ENCODE measurements around the gene ANXA11.

ANXA11 gene

DNA sequence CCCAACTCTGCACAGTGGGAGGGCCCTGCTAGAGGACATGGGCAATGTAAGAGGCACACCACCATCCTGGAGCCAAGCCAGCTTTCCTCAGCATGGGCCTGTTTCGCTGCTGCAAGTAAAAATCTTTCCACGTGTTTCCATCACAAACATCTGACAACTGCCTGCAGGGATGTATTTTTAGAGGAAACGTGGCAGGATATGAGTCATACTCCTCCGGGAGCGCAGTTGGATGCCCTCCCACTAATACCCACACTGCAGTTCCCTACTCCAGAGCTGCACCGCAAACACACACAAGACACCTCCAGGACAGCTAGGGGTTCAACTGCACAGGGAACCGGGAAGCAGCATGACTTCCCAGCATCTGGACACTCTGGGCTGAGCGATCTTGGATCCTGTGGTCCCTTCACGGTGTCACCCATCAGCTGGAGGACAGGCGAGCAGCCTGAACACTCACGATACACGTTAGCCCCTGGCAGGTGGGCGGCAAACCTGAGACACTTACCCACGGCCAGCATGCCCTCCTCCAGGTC, 46.7 kb downstream of the ANXA11 start:
- peaks cover 7% of the 10 kb centered on the region for H3K4me1 ChIP-seq (ENCODE audit: control insufficient read depth, low read depth, low read length)
- H3K27ac ChIP-seq (ENCODE audit: low read length) = no peak overlapping the region
- H3K27me3 ChIP-seq (ENCODE audit: control insufficient read depth, insufficient read depth, low read length) = no peaks in the 10 kb centered on the region
- no peak overlapping the region for H3K9ac ChIP-seq (ENCODE audit: low read length)
- no peak overlapping the region for H3K4me3 ChIP-seq (ENCODE audit: low read length)
- no peaks in the 10 kb centered on the region for H3K9me3 ChIP-seq (ENCODE audit: control insufficient read depth, low read depth, low read length)
- H3K36me3 ChIP-seq (ENCODE audit: control insufficient read depth, low read depth, low read length) = no peaks in the 10 kb centered on the region

DNA sequence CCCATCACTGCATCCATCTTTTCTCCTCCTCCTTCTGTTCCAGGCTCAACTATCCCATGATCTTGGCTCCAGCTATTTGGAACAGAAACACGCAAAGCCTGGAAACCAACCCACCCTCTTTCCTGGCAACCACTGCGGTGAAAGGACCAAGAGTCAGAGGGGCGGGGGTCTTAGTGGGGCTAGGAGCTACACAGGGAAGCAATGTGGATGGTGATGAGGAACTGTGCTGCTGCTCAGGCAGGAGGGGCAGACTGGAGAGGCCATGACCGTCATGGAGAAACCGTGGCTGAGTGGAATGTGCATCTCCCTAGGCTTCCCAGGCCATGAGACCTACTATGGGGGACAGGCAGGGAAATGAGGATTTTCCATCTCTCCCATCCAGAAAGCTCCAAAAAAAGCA, 47.2 kb downstream of the ANXA11 start:
- no peaks in the 10 kb centered on the region for H3K27me3 ChIP-seq (ENCODE audit: control insufficient read depth, insufficient read depth, low read length)
- no peak overlapping the region for H3K4me3 ChIP-seq (ENCODE audit: low read length)
- H3K4me1 ChIP-seq (ENCODE audit: control insufficient read depth, low read depth, low read length) = peaks cover 7% of the 10 kb centered on the region
- no peak overlapping the region for H3K27ac ChIP-seq (ENCODE audit: low read length)
- H3K9me3 ChIP-seq (ENCODE audit: control insufficient read depth, low read depth, low read length) = no peaks in the 10 kb centered on the region
- no peaks in the 10 kb centered on the region for H3K36me3 ChIP-seq (ENCODE audit: control insufficient read depth, low read depth, low read length)
- H3K9ac ChIP-seq (ENCODE audit: low read length) = no peak overlapping the region

DNA sequence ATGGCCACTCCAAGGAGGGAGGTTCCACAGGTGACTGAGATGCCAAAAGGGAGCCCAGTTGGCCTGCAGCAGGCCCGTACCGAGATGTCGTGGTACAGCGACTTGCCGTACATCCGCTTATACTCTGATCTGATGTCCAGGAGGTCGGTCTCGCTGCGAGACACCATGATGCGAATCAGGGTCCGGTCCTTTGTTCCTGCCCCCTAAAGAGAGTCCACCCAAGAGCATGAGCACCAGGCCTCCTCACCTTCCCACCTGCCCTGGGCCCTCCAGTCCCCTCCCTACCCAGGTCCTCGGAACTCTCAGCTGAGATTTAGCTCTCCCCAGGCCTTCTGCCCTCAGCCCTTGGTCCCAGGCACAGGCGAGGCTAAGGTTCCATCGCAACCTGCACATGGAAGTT, 47.8 kb downstream of the ANXA11 start:
- Histone ChIP-seq H3K27me3 (ENCODE audit: control insufficient read depth, insufficient read depth, low read length) (no peaks in the 10 kb centered on the region), H3K36me3 (ENCODE audit: control insufficient read depth, low read depth, low read length) (no peaks in the 10 kb centered on the region), H3K27ac (ENCODE audit: low read length) (no peak overlapping the region), H3K4me1 (ENCODE audit: control insufficient read depth, low read depth, low read length) (peaks cover 7% of the 10 kb centered on the region), H3K9me3 (ENCODE audit: control insufficient read depth, low read depth, low read length) (no peaks in the 10 kb centered on the region), H3K4me3 (ENCODE audit: low read length) (no peak overlapping the region), H3K9ac (ENCODE audit: low read length) (no peak overlapping the region)

DNA sequence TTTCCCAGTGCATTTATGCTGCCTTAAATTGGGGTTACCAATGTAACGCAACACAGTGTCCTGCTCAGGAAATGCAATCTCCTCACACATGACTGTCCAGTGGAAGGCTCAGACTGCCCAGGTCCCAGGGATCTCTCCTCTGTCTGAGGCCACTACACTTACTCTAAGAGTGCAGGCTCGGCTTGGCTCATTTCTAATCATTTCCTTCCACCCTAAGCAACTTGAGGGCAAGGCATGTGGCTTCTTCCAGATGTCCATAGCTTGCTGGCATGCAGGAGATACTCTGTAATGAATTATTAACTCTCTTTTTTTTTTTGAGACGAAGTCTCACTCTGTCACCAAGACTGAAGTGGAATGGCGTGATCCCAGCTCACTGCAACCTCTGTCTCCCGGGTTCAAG, 49.1 kb downstream of the ANXA11 start:
- no peaks in the 10 kb centered on the region for H3K36me3 ChIP-seq (ENCODE audit: control insufficient read depth, low read depth, low read length)
- no peak overlapping the region for H3K9ac ChIP-seq (ENCODE audit: low read length)
- H3K27me3 ChIP-seq (ENCODE audit: control insufficient read depth, insufficient read depth, low read length) = no peaks in the 10 kb centered on the region
- peaks cover 3% of the 10 kb centered on the region for H3K4me1 ChIP-seq (ENCODE audit: control insufficient read depth, low read depth, low read length)
- no peak overlapping the region for H3K4me3 ChIP-seq (ENCODE audit: low read length)
- H3K9me3 ChIP-seq (ENCODE audit: control insufficient read depth, low read depth, low read length) = no peaks in the 10 kb centered on the region
- no peak overlapping the region for H3K27ac ChIP-seq (ENCODE audit: low read length)

DNA sequence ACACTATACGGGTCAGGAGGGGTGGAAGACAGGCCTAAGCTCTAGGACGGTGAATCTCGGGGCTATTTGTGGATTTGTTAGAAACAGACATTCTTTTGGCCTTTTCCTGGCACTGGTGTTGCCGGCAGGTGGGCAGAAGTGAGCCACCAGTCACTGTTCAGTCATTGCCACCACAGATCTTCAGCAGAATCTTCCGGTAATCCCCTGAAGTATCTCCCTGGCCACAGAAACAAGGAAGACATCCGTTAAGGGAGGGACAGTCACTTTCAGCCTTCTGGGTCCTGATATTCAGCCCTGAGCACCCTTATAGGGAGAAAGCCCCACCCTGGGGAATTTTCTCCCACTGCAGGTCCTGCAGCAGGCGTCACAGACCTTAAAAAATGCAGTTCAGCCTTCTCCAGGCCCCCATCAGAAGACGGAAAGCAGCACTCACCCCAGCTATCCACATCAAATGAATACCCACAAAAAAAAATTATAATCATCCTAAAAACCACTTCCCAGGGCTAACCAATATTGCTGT, 49.6 kb downstream of the ANXA11 start:
- Histone ChIP-seq H3K9ac (ENCODE audit: low read length) (no peak overlapping the region), H3K27me3 (ENCODE audit: control insufficient read depth, insufficient read depth, low read length) (no peaks in the 10 kb centered on the region), H3K36me3 (ENCODE audit: control insufficient read depth, low read depth, low read length) (no peaks in the 10 kb centered on the region), H3K27ac (ENCODE audit: low read length) (no peak overlapping the region), H3K9me3 (ENCODE audit: control insufficient read depth, low read depth, low read length) (no peaks in the 10 kb centered on the region), H3K4me3 (ENCODE audit: low read length) (no peak overlapping the region), H3K4me1 (ENCODE audit: control insufficient read depth, low read depth, low read length) (no peaks in the 10 kb centered on the region)

DNA sequence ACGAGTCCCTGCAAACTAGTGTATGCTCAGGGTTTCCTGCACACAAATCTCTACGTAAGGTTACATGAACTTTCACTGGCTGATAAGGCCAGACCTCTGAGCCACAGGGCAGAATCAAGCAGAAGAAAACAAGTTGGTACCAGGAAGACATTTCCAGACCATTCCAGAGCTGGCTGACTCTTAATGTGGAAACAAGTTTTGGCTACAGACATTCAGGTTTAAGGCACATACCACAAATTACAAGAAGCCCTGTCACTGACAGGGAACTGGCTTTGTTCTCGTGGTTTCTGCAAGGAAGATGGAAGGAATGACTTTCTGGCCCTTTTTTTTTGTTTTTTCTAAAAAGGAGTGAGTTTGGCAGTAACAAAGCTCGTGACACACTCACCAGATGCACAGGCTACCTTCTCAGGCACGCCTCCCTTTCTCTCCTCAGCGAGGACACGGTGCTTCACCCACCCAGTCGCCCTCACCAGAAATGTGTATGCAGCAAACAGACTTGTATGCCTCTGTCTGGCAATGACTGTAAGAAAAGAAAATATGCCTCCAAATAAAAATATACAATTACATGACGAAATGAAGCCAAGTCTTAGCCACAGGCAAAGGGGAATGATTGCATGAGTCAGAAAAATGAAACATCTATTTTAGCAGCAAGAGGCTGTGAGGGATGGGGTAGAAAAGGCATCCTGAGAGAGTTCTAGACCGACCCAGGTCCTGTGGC, 50.2 kb downstream of the ANXA11 start:
- H3K4me1 ChIP-seq (ENCODE audit: control insufficient read depth, low read depth, low read length) = no peaks in the 10 kb centered on the region
- no peak overlapping the region for H3K27ac ChIP-seq (ENCODE audit: low read length)
- no peaks in the 10 kb centered on the region for H3K36me3 ChIP-seq (ENCODE audit: control insufficient read depth, low read depth, low read length)
- no peaks in the 10 kb centered on the region for H3K27me3 ChIP-seq (ENCODE audit: control insufficient read depth, insufficient read depth, low read length)
- no peaks in the 10 kb centered on the region for H3K9me3 ChIP-seq (ENCODE audit: control insufficient read depth, low read depth, low read length)
- no peak overlapping the region for H3K9ac ChIP-seq (ENCODE audit: low read length)
- H3K4me3 ChIP-seq (ENCODE audit: low read length) = no peak overlapping the region

DNA sequence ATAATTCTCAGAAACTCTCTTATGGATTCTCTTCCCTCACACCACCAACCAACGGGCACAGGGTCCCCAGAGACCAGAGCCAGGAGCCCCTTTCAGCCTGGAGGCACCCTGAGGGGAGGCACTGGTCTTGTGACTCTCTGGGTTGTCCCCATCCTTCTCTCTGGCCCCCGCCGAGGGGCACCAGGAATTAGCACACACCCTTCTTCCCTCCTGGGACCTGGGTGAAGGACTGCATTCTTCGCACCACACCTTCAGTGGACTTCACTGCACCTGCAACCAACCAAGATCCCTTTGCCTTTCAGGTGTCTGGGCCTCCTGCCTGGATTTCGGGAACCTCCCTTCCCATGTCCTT, 50.7 kb downstream of the ANXA11 start:
- H3K27me3 ChIP-seq (ENCODE audit: control insufficient read depth, insufficient read depth, low read length) = no peaks in the 10 kb centered on the region
- no peak overlapping the region for H3K4me3 ChIP-seq (ENCODE audit: low read length)
- H3K9ac ChIP-seq (ENCODE audit: low read length) = no peak overlapping the region
- no peaks in the 10 kb centered on the region for H3K9me3 ChIP-seq (ENCODE audit: control insufficient read depth, low read depth, low read length)
- no peaks in the 10 kb centered on the region for H3K4me1 ChIP-seq (ENCODE audit: control insufficient read depth, low read depth, low read length)
- no peak overlapping the region for H3K27ac ChIP-seq (ENCODE audit: low read length)
- no peaks in the 10 kb centered on the region for H3K36me3 ChIP-seq (ENCODE audit: control insufficient read depth, low read depth, low read length)

DNA sequence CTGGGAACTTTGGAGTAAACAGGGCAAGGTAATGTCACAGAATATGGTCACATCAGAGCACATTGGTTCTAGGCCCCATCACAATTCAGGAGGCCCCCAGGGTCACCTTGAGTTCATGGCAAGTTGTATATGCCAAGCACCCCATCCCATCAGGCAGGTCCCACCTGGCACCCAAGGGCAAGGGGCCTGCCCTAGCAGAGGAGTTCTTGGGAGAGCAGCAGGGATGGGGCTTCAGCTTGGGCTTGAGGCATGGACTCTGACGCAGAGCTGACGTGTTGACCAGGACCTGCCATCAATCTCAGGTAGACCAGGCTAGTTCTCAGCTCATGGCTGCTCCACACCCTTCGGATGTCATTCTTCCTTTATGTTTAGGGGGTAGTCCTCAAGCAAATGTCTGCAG, 51.9 kb downstream of the ANXA11 start:
- H3K27me3 ChIP-seq (ENCODE audit: control insufficient read depth, insufficient read depth, low read length) = no peaks in the 10 kb centered on the region
- H3K9me3 ChIP-seq (ENCODE audit: control insufficient read depth, low read depth, low read length) = no peaks in the 10 kb centered on the region
- no peaks in the 10 kb centered on the region for H3K4me1 ChIP-seq (ENCODE audit: control insufficient read depth, low read depth, low read length)
- no peak overlapping the region for H3K4me3 ChIP-seq (ENCODE audit: low read length)
- no peak overlapping the region for H3K9ac ChIP-seq (ENCODE audit: low read length)
- no peaks in the 10 kb centered on the region for H3K36me3 ChIP-seq (ENCODE audit: control insufficient read depth, low read depth, low read length)
- no peak overlapping the region for H3K27ac ChIP-seq (ENCODE audit: low read length)

DNA sequence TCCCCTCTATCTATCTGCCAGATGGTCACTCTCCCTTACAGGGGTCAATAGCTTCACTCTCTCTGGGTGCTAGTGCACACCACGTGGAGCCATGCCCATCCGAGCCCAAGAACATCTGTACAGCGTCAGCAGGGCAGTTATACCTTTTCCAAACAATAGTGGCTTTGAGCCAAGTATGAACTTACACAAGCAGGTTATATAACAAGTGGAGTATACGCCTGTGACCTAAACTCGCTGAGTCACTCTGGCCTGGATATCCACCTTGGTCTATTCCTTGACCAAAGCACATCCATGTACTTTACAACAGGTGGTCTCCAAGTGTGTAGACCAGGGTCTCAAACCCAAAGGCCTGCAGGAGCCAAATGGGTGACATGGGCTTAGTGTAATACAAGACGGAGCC, 52.5 kb downstream of the ANXA11 start:
- Histone ChIP-seq H3K9ac (ENCODE audit: low read length) (no peak overlapping the region), H3K27me3 (ENCODE audit: control insufficient read depth, insufficient read depth, low read length) (no peaks in the 10 kb centered on the region), H3K4me1 (ENCODE audit: control insufficient read depth, low read depth, low read length) (no peaks in the 10 kb centered on the region), H3K4me3 (ENCODE audit: low read length) (no peak overlapping the region), H3K36me3 (ENCODE audit: control insufficient read depth, low read depth, low read length) (no peaks in the 10 kb centered on the region), H3K27ac (ENCODE audit: low read length) (no peak overlapping the region), H3K9me3 (ENCODE audit: control insufficient read depth, low read depth, low read length) (no peaks in the 10 kb centered on the region)

DNA sequence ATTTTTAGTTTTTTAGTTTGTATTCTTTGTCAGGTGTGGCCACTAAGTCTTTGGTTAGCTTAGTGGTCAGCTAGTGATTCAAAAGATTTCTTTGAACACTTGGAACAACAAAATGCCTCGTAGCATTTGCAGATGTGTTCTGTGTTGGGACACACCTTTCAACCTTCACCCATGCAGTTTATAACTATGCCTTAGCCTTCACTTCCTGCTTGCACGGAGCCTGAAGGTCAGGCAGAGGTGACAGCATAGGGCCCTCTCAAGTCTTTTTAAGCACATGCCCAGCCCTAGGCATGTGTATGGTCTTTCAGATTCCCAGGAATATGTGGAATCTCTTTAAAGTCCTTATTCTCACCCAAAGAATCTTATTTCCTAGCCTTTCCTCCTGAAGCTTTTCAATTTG, 55.2 kb downstream of the ANXA11 start:
- H3K9ac ChIP-seq (ENCODE audit: low read length) = no peak overlapping the region
- no peaks in the 10 kb centered on the region for H3K9me3 ChIP-seq (ENCODE audit: control insufficient read depth, low read depth, low read length)
- H3K4me3 ChIP-seq (ENCODE audit: low read length) = no peak overlapping the region
- H3K27me3 ChIP-seq (ENCODE audit: control insufficient read depth, insufficient read depth, low read length) = no peaks in the 10 kb centered on the region
- no peak overlapping the region for H3K27ac ChIP-seq (ENCODE audit: low read length)
- H3K36me3 ChIP-seq (ENCODE audit: control insufficient read depth, low read depth, low read length) = no peaks in the 10 kb centered on the region
- no peaks in the 10 kb centered on the region for H3K4me1 ChIP-seq (ENCODE audit: control insufficient read depth, low read depth, low read length)

DNA sequence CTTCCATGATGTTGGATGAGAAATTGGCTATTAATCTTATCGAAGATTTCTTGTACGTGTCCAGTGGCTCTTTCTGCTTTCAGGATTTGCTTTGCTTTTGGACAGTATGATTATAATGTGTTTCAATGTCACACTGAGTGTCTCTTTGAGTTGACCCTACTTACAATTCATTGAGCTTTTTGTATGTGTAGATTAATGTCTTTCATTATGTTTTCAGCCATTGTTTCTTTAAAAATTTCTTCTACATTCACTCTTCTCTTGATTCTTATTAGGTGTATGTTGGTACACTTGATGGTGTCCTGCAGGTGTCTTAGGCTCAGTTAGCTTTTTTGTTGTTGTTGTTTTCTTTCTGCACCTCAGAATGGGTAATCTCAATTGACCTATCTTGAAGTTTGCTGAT, 56.2 kb downstream of the ANXA11 start:
- H3K9ac ChIP-seq (ENCODE audit: low read length) = no peak overlapping the region
- H3K4me3 ChIP-seq (ENCODE audit: low read length) = no peak overlapping the region
- no peaks in the 10 kb centered on the region for H3K4me1 ChIP-seq (ENCODE audit: control insufficient read depth, low read depth, low read length)
- no peaks in the 10 kb centered on the region for H3K9me3 ChIP-seq (ENCODE audit: control insufficient read depth, low read depth, low read length)
- no peaks in the 10 kb centered on the region for H3K36me3 ChIP-seq (ENCODE audit: control insufficient read depth, low read depth, low read length)
- no peak overlapping the region for H3K27ac ChIP-seq (ENCODE audit: low read length)
- no peaks in the 10 kb centered on the region for H3K27me3 ChIP-seq (ENCODE audit: control insufficient read depth, insufficient read depth, low read length)

DNA sequence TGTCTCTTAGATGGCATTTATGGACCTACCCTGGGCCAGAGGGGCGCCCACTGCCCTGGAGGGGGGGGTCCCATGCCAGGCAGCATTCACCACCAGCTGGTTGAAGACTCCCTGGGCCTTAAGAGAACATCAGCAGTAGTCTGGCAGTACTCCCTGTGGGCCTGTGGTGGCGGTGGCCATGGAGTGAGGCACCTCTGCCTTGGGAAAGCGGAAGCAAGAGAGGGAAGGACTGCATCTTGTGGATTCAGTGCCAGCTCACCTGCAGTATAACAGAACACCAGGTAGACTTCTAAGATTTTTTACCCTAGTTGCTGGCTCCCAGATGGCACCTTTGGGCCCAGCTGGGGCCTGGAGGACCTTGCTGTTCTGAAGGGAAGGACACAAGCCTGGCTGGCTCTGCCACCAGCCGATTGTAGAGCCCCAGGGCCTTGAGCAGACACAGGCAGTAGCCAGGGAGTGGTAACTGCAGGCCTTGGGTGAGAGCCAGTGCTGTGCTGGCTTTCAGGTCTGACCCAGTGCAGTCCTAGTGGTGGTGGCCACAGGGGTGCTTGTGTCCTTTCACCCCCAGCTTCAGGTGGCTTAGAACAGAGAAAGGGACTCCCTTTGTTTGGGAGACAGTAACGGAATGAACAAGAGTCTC, 57.1 kb downstream of the ANXA11 start:
- no peaks in the 10 kb centered on the region for H3K36me3 ChIP-seq (ENCODE audit: control insufficient read depth, low read depth, low read length)
- no peak overlapping the region for H3K9ac ChIP-seq (ENCODE audit: low read length)
- no peaks in the 10 kb centered on the region for H3K4me1 ChIP-seq (ENCODE audit: control insufficient read depth, low read depth, low read length)
- H3K4me3 ChIP-seq (ENCODE audit: low read length) = no peak overlapping the region
- H3K27me3 ChIP-seq (ENCODE audit: control insufficient read depth, insufficient read depth, low read length) = no peaks in the 10 kb centered on the region
- H3K27ac ChIP-seq (ENCODE audit: low read length) = no peak overlapping the region
- no peaks in the 10 kb centered on the region for H3K9me3 ChIP-seq (ENCODE audit: control insufficient read depth, low read depth, low read length)
